ENCODE results near the gene EFNA4. TPM values are rescaled to one million over a fixed set of nuclear protein-coding genes. Genes with fewer than 3 reads are reported as not detected.

Gene EFNA4
- total RNA-seq, 1 donor from 2014 or later, result 11.8 TPM

- Histone ChIP-seq H3K4me1 (ENCODE audit: insufficient read depth, low read length) (no peaks in the 10 kb centered on the region), H3K79me2 (ENCODE audit: insufficient read depth, low read length) (no peaks in the 10 kb centered on the region), H3K4me2 (ENCODE audit: low read length) (no peak overlapping the region), H3K9me3 (ENCODE audit: insufficient read depth, low read depth, low read length) (no peaks in the 10 kb centered on the region), H4K20me1 (ENCODE audit: insufficient read depth, low read length) (no peaks in the 10 kb centered on the region), H2AFZ (ENCODE audit: low read depth, low read length) (no peak overlapping the region), H3K27ac (ENCODE audit: low read depth, low read length) (no peak overlapping the region), H3K9ac (ENCODE audit: low read length) (no peak overlapping the region), H3K36me3 (ENCODE audit: insufficient read depth, low read length) (no peaks in the 10 kb centered on the region), H3K4me3 (ENCODE audit: insufficient read depth, low read depth, low read length) (no peak overlapping the region), H3K27me3 (ENCODE audit: insufficient read depth, low read length) (peaks cover 9% of the 10 kb centered on the region)
- H3K27me3 Mint-ChIP-seq (ENCODE audit: low read depth, unreplicated experiment), result peaks cover 30% of the 10 kb centered on the region
- H3K27ac Mint-ChIP-seq (ENCODE audit: unreplicated experiment), result no peak overlapping the region
- peaks cover 2% of the 10 kb centered on the region for H3K9me3 Mint-ChIP-seq (ENCODE audit: unreplicated experiment)
- no peaks in the 10 kb centered on the region for H3K4me1 Mint-ChIP-seq (ENCODE audit: low read depth, unreplicated experiment)
- H3K4me3 Mint-ChIP-seq (ENCODE audit: unreplicated experiment), result no peak overlapping the region
- TF ChIP-seq EZH2 (IDR thresholded peaks at IDR 0.05; ENCODE audit: insufficient read depth, low read length) (no peak), CTCF (IDR thresholded peaks at IDR 0.05; ENCODE audit: insufficient read depth, low read depth, low read length) (no peak)
- FAIRE-seq (no peak), DNase-seq (ENCODE audit: low read depth) (no peak)
- H3K36me3 Mint-ChIP-seq (ENCODE audit: low read depth, unreplicated experiment), result peaks cover 1% of the 10 kb centered on the region
Measured at GRCh38 chr1:155104605-155105534, 41.3 kb downstream of the EFNA4 start.

- FAIRE-seq (no peak), DNase-seq (ENCODE audit: low read depth) (no peak)
- H3K27me3 Mint-ChIP-seq (ENCODE audit: low read depth, unreplicated experiment), result peaks cover 30% of the 10 kb centered on the region
- H3K36me3 Mint-ChIP-seq (ENCODE audit: low read depth, unreplicated experiment), result peaks cover 1% of the 10 kb centered on the region
- H3K9me3 Mint-ChIP-seq (ENCODE audit: unreplicated experiment), result peaks cover 2% of the 10 kb centered on the region
- Histone ChIP-seq H2AFZ (ENCODE audit: low read depth, low read length) (no peak overlapping the region), H3K4me3 (ENCODE audit: insufficient read depth, low read depth, low read length) (no peak overlapping the region), H3K79me2 (ENCODE audit: insufficient read depth, low read length) (no peaks in the 10 kb centered on the region), H3K9ac (ENCODE audit: low read length) (no peak overlapping the region), H4K20me1 (ENCODE audit: insufficient read depth, low read length) (no peaks in the 10 kb centered on the region), H3K36me3 (ENCODE audit: insufficient read depth, low read length) (no peaks in the 10 kb centered on the region), H3K9me3 (ENCODE audit: insufficient read depth, low read depth, low read length) (no peaks in the 10 kb centered on the region), H3K4me1 (ENCODE audit: insufficient read depth, low read length) (no peaks in the 10 kb centered on the region), H3K27ac (ENCODE audit: low read depth, low read length) (no peak overlapping the region), H3K27me3 (ENCODE audit: insufficient read depth, low read length) (peaks cover 9% of the 10 kb centered on the region), H3K4me2 (ENCODE audit: low read length) (no peak overlapping the region)
- no peaks in the 10 kb centered on the region for H3K4me1 Mint-ChIP-seq (ENCODE audit: low read depth, unreplicated experiment)
- H3K4me3 Mint-ChIP-seq (ENCODE audit: unreplicated experiment), result no peak overlapping the region
- TF ChIP-seq EZH2 (IDR thresholded peaks at IDR 0.05; ENCODE audit: insufficient read depth, low read length) (no peak), CTCF (IDR thresholded peaks at IDR 0.05; ENCODE audit: insufficient read depth, low read depth, low read length) (no peak)
- H3K27ac Mint-ChIP-seq (ENCODE audit: unreplicated experiment), result no peak overlapping the region
Measured at GRCh38 chr1:155105604-155106011, 42.1 kb downstream of the EFNA4 start.

- FAIRE-seq, result no peak
- DNase-seq (ENCODE audit: low read depth), result no peak
- peaks cover 2% of the 10 kb centered on the region for H3K9me3 Mint-ChIP-seq (ENCODE audit: unreplicated experiment)
- H3K4me3 ChIP-seq (ENCODE audit: insufficient read depth, low read depth, low read length), result no peak overlapping the region
- H3K27me3 ChIP-seq (ENCODE audit: insufficient read depth, low read length), result peaks cover 9% of the 10 kb centered on the region
- no peaks in the 10 kb centered on the region for H3K4me1 ChIP-seq (ENCODE audit: insufficient read depth, low read length)
- H4K20me1 ChIP-seq (ENCODE audit: insufficient read depth, low read length), result no peaks in the 10 kb centered on the region
- no peak overlapping the region for H3K4me3 Mint-ChIP-seq (ENCODE audit: unreplicated experiment)
- no peak overlapping the region for H2AFZ ChIP-seq (ENCODE audit: low read depth, low read length)
- H3K36me3 ChIP-seq (ENCODE audit: insufficient read depth, low read length), result no peaks in the 10 kb centered on the region
- H3K27me3 Mint-ChIP-seq (ENCODE audit: low read depth, unreplicated experiment), result peaks cover 30% of the 10 kb centered on the region
- TF ChIP-seq EZH2 (IDR thresholded peaks at IDR 0.05; ENCODE audit: insufficient read depth, low read length) (no peak), CTCF (IDR thresholded peaks at IDR 0.05; ENCODE audit: insufficient read depth, low read depth, low read length) (no peak)
- H3K27ac ChIP-seq (ENCODE audit: low read depth, low read length), result no peak overlapping the region
- H3K36me3 Mint-ChIP-seq (ENCODE audit: low read depth, unreplicated experiment), result peaks cover 1% of the 10 kb centered on the region
- no peaks in the 10 kb centered on the region for H3K79me2 ChIP-seq (ENCODE audit: insufficient read depth, low read length)
- no peak overlapping the region for H3K27ac Mint-ChIP-seq (ENCODE audit: unreplicated experiment)
- H3K4me2 ChIP-seq (ENCODE audit: low read length), result no peak overlapping the region
- H3K9me3 ChIP-seq (ENCODE audit: insufficient read depth, low read depth, low read length), result no peaks in the 10 kb centered on the region
- no peak overlapping the region for H3K9ac ChIP-seq (ENCODE audit: low read length)
- H3K4me1 Mint-ChIP-seq (ENCODE audit: low read depth, unreplicated experiment), result no peaks in the 10 kb centered on the region
Measured at GRCh38 chr1:155106862-155107261, 43.3 kb downstream of the EFNA4 start.
